Measurements from ENCODE around the gene ANO9.

Gene ANO9

GRCh38 chr11:377174-377865, 64.5 kb downstream of the ANO9 start:
- TF ChIP-seq, protein P1, sequence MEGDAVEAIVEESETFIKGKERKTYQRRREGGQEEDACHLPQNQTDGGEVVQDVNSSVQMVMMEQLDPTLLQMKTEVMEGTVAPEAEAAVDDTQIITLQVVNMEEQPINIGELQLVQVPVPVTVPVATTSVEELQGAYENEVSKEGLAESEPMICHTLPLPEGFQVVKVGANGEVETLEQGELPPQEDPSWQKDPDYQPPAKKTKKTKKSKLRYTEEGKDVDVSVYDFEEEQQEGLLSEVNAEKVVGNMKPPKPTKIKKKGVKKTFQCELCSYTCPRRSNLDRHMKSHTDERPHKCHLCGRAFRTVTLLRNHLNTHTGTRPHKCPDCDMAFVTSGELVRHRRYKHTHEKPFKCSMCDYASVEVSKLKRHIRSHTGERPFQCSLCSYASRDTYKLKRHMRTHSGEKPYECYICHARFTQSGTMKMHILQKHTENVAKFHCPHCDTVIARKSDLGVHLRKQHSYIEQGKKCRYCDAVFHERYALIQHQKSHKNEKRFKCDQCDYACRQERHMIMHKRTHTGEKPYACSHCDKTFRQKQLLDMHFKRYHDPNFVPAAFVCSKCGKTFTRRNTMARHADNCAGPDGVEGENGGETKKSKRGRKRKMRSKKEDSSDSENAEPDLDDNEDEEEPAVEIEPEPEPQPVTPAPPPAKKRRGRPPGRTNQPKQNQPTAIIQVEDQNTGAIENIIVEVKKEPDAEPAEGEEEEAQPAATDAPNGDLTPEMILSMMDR (IDR thresholded peaks at IDR 0.05; ENCODE audit: control extremely low read depth, extremely low read depth, low read depth, missing control alignments), result no peak
- no peak for DNase-seq (ENCODE audit: extremely low spot score)
- POLR2A ChIA-PET, result no interaction called here
- CTCF ChIA-PET, result no interaction called here

- no peak for DNase-seq (ENCODE audit: extremely low spot score)
- TF ChIP-seq, protein P1 (IDR thresholded peaks at IDR 0.05; ENCODE audit: control extremely low read depth, extremely low read depth, low read depth, missing control alignments), result no peak
- ChIA-PET POLR2A (interaction anchor here (0.6 kb wide), 1 partner anchor 82 kb away, joined by 8 read pairs; no protein-coding TSS in a partner anchor), CTCF (no interaction called here)
These were observed 65.2 kb downstream of the ANO9 start for GRCh38 chr11:376531-377173.

- TF ChIP-seq, protein P1 (IDR thresholded peaks at IDR 0.05; ENCODE audit: control extremely low read depth, extremely low read depth, low read depth, missing control alignments), result no peak
- DNase-seq (ENCODE audit: extremely low spot score), result no peak
- ChIA-PET CTCF (no interaction called here), POLR2A (no interaction called here)
These were observed 66.5 kb downstream of the ANO9 start for GRCh38 chr11:375065-376025.

- CTCF ChIA-PET, result no interaction called here
- TF ChIP-seq, protein P1 (IDR thresholded peaks at IDR 0.05; ENCODE audit: control extremely low read depth, extremely low read depth, low read depth, missing control alignments), result no peak
- POLR2A ChIA-PET, result no interaction called here
- DNase-seq (ENCODE audit: extremely low spot score), result no peak
These were observed 67.9 kb downstream of the ANO9 start for GRCh38 chr11:373716-374551.

DNA sequence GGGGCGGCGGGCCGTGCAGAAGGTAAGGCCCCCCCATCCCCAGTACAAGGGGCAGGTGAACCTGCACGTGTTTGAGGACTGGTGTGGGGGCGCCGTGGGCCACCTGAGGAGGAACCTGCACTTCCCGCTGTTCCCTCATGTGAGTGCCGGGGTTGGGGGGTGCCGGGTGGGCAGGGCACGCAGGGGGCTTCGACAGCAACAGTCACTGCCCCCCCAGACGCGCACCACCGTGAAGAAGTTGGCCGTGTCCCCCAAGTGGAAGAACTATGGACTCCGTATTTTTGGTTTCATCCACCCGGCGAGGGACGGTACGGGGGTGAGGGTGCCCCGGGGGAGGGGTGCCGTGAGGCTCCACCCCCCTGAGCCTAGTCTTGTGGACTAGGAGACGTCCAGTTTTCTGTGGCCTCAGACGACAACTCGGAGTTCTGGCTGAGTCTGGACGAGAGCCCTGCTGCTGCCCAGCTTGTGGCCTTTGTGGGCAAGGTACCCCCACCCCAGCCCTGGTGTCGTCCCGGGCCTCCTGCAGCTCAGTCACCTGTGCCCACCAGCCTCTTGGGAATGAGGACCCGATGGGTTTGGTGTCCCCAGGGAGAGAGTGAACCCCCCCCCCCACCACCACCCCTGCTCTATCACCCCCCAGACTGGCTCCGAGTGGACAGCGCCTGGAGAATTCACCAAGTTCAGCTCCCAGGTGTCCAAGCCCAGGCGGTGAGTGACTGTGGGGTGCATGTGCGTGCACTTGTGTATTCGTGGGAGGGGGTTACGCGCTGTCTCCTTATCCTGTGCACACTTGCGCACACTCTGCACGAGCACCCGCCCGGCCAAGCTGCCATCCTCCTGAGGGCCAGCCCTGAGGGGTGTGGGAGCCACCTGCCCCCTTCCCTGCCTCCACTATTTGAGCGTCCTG, 68.7 kb downstream of the ANO9 start:
- ChIA-PET CTCF (no interaction called here), POLR2A (no interaction called here)
- TF ChIP-seq, protein P1 (IDR thresholded peaks at IDR 0.05; ENCODE audit: control extremely low read depth, extremely low read depth, low read depth, missing control alignments), result no peak
- no peak for DNase-seq (ENCODE audit: extremely low spot score)
